Skin of body (tissue), 2 donors: ENCODE measurements around the gene EIF3K. TPM values are rescaled to one million over a fixed set of nuclear protein-coding genes. Genes with fewer than 3 reads are reported as not detected.
A peak's percentile ranks its signal among the peaks of the same experiment; 100 is the strongest.
"Not testable (repeated sequence)": the region's sequence is repeated elsewhere in the genome, so short reads cannot be mapped to it uniquely, and the experiment has no call there.

ENCODE experiments used
- DNase-seq: peaks from one replicate; lab custom pipeline; 2025; lab: John Stamatoyannopoulos, UW
- total RNA-seq: library from RNA; depleted of rRNA; stranded (reverse); fragments of >200 nt; gene quantifications from one replicate; pipeline ENCODE4 v1.2.3, GENCODE V29; 2014

EIF3K gene
- total RNA-seq, 1 donor from 2014 or later: 193 TPM

DNA sequence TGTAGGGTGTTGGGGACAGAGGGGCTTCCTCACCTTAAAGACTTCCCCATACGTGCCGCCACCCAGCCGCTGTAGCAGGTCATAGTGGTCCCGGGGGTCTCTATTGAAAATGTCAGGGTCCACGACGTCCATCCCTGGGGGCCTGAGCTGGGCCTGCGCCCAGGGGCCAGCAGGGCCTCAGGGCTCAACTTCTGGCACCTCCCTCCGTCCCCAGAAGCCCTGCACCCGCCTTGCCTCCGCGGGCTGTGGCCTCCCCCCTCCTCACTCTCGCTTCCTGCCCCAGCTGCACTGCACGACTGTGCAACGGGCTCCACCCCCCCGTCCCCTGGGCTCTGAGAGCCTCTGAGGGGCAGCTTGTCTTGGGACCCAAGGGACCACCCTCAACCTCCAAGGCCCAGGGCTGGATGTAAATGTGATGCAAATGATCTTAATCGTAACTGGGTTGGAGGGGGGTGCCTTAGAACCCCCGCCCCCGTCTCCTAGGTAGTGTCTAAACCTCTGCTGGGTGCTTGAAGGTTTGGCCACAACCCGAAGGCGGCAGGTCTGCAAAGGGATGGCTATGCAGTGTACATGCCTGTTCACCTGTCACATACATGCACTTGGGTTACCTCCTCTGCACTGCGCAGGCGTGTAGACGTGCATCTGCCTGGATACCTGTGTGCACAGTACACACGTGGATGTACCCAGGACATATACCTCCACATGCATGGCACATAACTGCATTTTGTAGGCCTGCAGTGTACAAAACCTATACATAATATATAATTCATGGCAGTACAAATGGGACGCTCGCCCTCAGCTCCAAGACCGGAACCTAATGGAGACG lies 1.0 kb upstream of the EIF3K start, which contains the start of gene MAP4K1:
Gene MAP4K1, minus strand, starts transcription at position 190 of the 826 bp plus-strand sequence. Its CDS starts 58 bp downstream, at position 132.
- DNase-seq: no peak

DNA sequence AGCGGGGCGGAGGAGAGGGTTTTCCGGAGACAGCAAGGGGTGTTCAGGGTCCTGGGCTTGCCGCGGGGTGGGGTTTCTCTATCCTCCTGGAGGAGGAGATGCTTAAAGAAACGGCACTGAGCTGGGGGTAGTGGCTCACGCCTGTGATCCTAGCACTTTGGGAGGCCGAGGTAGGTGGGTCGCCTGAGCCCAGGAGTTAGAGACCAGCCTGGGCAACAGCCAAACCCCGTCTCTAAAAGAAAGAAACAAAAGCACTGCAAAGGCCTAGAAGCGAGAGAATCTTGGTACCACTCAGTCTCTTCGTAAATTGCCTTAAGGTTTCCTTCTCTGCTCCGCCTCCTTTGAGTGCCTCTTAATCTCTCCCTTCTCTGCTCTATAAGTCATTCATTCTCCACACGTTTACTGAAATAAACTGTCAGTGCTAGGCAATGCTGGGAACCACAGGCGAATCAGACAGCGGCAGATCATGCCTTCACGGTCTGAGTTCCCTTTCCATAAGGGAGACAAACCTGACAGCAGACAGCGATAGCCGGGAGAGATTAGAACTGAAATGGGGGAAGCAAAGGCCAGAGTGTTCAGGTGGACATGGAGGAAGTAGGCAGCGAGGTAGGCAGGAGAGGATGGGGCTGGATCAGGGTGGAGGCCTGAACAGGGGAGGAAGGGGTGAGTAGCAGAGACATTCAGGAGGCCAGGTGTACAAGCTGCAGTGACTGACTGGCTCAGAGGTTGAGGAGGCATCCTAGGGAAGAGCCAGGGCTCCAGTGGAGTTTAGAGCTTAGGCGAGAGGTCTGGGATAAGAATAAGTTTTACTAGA lies 580 bp downstream of the EIF3K start:
- no peak for DNase-seq

DNA sequence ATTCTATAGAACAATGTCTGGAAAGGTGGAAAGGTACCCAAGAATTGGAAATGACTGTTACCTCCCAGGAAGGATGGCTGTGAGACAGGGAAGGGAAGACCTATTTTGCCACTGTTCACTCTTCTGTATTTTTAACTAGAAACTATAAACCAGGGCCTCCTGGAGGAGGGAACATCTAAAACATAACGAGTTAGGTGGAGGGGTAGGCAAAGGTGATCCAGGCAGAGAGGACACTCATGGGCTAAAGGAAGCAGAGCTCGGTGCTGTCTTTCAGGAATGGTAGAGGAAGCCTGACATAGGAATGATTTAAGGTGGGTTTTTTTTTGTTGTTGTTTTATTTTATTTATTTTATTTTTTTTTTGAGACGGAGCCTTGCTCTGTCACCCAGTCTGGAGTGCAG lies 5.8 kb downstream of the EIF3K start:
- DNase-seq: no peak

DNA sequence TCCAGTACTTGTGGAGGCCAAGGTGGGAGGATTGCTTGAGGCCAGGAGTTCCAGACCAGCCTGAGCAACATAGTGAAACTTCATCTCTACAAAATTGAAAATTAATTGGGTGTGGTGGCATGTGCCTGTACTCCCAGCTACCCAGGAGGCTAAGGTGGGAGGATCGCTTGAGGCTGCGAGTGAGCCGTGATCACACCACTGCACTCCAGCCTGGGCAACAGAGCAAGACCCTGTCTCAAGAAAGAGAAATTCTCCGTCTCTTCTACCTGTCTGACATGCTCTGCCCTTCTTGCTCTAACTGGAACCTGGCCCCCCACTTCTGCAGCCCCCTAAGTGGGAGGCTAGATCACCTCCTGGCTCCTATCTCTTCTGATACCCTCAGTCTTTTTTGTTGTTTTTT lies 7.4 kb downstream of the EIF3K start:
- DNase-seq: no peak

DNA sequence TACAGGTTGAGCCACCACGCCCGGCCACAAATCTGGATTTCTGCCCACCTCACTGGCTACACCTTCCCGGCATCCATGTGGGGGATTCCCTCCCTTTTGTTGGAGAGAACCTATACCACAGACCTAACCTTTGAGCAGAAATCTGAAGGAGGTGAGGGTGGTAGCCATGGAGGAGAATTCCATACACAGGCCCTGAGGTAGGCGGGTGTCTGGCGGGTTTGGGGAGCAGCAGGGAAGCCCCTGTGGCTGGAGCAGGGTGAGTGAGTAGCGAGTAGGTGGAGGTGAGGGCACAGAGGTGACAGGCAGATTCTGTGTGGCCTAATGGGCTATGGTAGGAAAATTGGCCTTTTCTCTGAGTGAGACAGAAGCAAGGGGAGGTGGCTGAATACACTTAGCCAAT lies 10.6 kb downstream of the EIF3K start:
- no peak for DNase-seq

DNA sequence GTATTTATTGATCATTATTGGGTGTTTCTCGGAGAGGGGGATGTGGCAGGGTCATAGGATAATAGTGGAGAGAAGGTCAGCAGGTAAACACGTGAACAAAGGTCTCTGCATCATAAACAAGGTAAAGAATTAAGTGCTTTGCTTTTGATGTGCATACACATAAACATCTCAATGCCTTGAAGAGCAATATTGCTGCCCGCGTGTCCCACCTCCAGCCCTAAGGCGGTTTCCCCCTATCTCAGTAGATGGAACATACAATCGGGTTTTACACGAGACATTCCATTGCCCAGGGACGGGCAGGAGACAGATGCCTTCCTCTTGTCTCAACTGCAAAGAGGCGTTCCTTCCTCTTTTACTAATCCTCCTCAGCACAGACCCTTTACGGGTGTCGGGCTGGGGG lies 12.3 kb downstream of the EIF3K start:
- not testable (repeated sequence) for DNase-seq

DNA sequence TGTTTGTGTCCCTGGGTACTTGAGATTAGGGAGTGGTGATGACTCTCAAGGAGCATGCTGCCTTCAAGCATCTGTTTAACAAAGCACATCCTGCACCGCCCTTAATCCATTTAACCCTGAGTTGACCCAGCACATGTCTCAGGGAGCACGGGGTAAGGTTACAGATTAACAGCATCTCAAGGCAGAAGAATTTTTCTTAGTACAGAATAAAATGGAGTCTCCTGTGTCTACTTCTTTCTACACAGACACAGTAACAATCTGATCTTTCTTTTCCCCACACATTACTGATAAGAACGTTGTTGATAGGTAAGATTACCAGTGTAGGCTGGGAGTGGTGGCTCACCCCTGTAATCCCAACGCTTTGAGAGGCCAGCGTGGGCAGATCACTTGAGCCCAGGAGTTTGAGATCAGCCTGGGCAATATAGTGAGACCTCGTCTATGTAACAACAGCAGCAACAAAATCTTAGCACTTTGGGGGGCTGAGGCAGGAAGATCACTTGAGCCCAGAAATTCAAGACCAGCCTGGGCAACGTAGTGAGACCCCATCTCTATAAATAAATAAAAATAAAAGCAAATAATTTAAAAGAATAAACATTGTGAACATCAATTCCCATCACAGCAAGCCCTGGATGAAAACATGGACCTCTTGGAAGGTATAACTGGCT lies 13.0 kb downstream of the EIF3K start:
- DNase-seq: not testable (repeated sequence)

DNA sequence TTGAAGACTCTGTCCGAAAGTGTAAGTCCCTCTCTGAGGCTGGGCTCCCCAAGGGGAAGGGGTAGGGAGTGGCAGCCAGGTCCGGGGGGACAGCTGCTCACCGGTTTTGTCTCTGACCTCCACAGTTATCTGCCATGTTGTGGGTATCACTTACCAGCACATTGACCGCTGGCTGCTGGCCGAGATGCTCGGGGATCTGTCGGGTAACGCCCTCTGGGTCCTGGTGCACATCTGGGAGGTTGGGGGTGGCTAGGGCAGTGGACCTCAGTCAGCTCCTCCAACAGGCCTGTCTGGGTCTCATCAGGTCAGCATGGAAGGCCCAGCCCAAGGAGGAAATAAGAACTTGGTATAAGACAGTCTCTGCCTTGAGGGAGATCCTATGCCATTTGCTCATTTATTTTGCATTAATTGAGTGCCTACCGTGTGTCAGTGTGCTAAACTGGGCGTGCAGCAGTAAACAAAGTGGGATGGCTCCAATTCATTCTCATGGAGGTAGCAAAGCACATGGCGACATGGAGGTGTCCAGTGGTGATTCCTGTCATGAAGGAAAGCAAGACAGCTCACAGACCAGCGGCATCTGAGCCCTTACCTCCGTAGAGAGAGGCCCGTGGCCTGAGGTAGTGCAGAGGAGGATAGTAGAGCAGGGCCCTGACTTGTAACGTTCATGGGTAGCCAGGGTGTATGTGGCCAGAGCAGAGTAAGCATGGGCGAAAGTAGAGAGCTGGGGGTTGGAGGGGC lies 13.7 kb downstream of the EIF3K start:
- no peak for DNase-seq

DNA sequence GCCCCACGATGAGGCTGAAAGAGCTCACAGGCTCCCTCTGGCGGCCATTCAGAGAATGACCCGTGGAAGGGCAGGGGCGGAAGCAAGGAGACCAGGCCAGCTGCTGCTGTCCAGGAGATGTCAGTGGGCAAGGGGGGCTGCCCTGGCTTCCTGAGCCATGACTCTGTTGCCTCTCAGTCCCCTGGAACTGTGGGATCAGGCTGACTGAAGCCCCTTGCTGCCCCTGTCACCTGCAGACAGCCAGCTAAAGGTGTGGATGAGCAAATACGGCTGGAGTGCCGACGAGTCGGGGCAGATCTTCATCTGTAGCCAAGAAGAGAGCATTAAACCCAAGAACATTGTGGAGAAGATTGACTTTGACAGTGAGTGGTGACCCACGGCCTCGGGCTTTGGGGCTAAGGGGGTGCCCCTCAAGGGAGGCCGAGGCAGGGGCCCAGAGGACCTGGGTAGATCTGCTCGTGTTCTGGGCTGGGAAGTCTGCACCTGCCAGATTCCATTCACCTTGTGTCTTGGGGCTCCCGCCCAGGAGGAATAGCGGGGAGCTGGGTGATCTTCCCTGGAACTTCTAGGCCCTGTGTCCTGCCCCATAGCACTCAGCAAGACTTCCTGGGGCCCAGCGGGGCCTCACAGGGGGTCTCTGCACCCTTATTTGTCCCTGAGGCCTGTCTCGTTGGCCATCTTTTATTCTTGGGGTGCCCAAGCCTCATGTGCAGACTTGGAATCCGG lies 15.9 kb downstream of the EIF3K start:
- peak; percentile 23 for DNase-seq

DNA sequence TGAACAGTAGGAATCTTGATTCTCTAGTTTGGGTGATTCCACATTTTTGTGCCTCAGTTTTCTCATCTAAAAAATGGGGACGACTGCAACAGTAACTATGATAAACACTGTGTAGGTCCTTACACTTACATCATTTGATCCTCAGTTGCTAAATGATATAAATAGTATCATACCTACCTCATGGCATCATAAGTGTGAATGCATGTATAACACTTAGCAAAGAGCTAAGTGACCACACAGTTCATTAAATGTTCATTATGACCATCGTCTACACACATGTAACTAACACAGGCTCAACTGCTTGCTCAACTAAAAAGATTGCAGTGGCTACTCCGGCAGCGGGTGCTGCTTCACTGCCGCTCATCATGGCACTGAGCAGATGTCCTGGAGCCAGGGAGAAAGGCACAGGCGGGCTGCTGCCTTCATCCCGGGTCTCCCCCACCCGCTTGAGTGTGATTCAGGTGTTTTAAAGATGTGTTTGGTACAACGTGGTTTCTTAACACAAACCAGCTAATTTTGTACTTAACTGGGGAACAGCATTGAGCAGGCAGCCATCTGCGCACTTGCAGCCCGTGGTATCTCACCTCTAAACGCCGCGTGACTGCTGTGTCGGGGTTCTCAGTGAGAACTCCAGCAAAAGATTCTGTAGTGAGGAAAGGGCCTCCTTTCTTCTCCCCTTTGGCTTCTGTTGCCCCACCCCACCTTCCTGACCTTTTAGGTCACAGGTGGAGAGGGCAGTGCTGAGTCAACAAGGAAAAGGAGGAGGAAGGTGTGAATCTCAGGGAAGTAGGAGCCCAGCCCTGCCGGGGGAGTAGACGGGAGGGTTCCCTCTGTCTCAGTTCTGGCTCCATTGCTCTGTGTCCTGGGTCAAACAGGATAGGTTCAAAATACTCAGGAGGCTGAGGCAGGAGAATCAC lies 16.8 kb downstream of the EIF3K start:
- DNase-seq: no peak

DNA sequence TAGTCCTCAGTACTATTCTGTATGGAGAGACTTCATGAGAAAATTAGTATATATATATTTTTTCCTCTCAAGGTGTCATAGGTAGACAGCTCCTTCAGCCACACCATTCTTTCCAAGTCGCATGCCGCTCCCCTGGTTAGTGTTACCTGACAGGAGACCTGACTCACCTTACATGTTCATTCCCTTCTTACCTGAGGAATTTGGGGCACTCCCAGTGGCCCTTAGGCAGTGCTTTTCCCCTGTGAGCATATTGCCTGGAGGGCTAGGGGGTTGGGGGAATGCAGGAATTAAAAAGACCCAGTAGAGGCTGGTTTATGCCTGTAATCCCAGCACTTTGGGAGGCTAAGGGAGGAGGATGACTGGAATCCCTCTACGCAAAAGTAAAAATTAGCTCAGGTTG lies 19.5 kb downstream of the EIF3K start:
- no peak for DNase-seq

DNA sequence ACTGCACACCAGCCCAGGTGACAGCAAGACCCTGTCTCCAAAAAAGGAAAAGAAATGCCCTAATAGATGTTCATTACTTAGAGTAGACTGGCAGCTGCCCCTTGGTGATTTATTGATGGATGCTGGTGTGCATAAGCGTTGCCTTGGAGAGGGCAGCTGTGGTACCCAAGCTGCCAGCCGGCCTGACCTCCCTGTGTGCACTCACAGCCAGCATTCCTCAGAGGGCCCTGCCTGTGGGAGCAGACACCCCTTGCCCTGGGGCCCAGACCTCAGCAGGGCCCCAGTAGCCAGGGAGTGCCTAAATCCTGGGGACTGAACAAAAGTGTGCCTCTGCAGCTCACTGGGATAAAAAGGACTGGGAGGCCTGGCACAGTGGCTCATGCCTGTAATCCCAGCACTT lies 20.7 kb downstream of the EIF3K start:
- no peak for DNase-seq

DNA sequence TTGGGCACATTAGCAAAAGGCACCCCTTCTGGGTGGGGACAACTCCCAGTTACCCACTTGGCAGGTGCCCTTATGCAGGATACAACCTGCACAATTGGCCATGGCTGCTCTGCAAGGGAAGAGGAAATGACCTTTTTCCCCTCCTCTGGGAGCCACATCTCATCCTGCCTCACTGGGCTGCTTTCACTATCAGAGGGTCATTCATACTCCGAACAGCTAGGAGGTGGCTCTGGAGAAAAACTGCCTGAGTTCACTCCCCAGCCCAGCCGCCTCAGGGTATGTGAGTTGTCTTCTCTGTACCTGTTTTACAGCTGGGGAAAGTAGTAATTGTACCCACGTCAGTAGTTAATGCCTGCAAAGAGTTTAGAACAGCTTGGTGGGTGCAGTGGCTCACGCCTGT lies 21.4 kb downstream of the EIF3K start:
- DNase-seq: no peak

DNA sequence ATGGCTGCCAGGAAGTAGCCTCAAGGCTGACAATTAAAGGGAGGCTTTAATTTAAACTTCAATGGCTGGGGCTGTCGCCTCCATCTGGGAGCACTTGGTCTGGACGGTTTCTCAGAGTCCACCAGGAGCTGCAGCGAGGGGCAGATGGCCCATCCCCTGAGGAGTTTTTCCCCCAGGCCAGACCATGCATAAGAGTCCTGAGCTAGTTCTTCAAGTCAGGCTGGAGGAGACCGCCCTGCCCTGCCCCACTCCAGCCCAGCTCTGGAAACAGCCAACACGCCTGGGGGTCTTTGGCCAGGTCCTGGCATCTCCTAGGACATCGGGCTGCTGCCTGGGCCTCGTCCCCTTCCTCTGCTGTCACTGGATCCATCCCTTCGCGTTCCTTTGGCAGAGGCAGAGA lies 23.2 kb downstream of the EIF3K start:
- DNase-seq: no peak

DNA sequence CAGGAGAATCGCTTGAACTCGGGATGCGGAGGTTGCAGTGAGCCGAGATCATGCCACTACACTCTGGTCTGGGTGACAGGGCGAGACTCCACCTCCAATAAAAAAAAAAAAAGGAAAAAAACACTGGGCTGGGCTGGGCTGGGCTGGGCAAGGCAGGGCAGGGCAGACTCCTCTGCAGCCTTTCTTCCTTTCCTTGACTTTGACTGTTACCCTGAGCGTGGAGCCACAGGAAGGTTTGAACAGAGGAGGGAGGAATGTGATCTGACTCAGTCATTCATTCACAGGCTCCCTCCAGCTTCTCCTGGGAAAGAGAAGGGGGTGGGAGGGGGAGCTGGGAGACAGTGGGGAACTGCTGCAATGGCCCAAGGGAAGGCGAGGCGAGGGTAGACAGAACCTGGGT lies 25.7 kb downstream of the EIF3K start:
- DNase-seq: no peak

DNA sequence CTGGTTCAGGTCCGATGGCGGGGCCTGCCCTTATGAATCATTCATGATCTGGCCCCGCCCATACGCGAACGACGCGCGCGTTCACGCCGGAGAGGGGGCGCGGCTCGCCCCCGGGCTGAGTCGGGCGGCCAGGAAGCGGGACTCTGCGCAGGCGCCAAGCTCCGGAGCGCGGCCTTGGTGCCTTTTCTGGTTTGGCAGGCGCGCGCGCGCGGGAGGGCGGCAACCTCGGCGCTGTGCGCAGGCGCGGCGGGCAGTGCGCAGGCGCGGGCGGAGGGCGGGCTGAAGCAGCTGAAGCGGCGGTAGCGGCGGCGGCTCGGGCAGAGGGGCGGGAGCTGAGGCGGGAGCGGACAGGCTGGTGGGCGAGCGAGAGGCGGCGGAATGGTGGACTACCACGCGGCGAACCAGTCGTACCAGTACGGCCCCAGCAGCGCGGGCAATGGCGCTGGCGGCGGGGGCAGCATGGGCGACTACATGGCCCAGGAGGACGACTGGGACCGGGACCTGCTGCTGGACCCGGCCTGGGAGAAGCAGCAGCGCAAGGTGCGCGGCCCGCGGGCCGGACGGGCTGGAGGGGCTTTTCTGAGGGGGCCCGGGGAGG lies 28.5 kb downstream of the EIF3K start, which contains the start of gene ACTN4:
Gene ACTN4, plus strand, starts transcription at position 282 of the 598 bp plus-strand sequence. Its CDS starts 97 bp downstream, at position 379.
- DNase-seq: peak; percentile 97

DNA sequence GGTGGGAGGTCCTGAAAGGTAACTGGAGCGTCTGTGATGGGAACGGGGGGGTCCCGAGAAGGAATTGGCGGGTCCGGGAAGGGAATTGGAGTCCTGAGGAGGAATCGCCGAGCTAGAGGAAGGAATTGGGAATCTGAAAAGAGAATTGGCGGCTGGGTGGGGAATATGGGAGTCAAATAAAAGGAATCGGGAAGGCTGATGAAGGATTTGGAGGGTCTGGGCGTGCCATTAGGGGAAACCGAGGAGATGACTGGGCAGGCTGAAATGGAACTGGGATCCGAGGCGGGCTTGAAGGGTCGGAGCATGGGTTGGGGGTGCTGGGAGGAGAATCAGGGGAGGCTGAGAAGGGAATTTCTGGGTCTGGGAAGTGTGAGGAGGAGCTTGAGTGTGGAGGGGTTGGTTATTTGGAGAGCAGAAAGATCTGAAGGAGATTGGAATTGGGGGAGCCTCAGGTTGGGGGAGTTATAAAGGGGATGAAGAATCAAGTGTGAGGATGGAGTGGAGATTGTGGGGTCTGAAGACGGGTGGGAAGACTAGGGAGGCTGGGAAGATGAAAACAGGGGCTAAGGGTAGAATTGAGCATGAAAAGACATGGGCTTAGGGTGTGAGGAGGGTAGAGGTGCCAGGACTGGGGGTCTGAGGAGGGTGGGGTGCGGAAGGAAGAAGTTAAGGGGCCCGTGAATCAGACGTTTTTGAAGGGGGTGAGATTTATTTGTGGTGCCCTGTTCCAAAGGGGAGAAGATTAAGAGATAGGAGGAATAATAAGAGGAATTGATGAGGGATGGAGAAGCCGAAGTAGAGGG lies 29.2 kb downstream of the EIF3K start:
- DNase-seq: no peak

DNA sequence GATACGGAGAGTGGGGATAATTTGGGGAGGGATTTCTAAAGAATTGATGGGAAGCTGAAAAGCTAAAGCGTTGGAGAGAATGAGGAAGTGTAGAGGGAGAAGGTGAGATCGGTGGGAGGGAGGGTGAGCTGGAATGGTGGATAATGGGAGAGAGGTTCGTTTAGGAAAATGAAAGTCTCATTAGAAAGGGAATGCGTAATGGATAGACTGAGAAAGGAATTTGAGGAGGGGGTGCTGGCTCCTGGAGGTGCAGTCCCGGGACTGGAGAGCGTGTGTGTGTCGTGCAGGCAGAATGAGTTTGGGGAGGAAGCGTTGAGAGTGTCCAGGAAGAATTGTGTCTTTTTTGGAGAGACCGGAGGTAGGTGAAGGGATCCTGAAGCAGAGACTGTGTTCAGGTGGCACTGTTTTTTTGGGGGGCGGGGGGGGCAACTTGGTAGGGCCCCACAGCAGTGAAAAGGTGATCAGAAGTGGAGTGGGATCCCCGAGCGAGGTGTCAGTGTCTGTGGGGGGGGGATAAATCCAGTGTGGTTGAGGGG lies 29.8 kb downstream of the EIF3K start:
- DNase-seq: no peak
